Kidney epithelial cell (primary cell): ENCODE results near the gene LCOR. TPM values are rescaled to one million over a fixed set of nuclear protein-coding genes. Genes with fewer than 3 reads are reported as not detected.

Source experiments
- DNase-seq: peaks from one replicate; pipeline ENCODE4 v3.0.0-alpha.2; 2010; ENCODE audit warnings: low read depth
- H3K27me3 ChIP-seq: 2 replicates; pipeline ENCODE4 v1.6.0; 2011; ENCODE audit warnings: low read length; ENCODE audit not compliant: control insufficient read depth, insufficient read depth
- H3K36me3 ChIP-seq: 2 replicates; pipeline ENCODE4 v1.5.1; 2011; ENCODE audit warnings: low read length; ENCODE audit not compliant: control insufficient read depth, insufficient read depth
- H3K4me3 ChIP-seq: 2 replicates; pipeline ENCODE4 v1.5.1; 2011; ENCODE audit warnings: low read depth, mild to moderate bottlenecking, control low read depth, low read length
- total RNA-seq: library from RNA; depleted of rRNA; stranded (reverse); fragments of >200 nt; gene quantifications from 2 replicates; pipeline ENCODE4 v1.2.3, GENCODE V29; 2015
- TF ChIP-seq, protein P1 (sequence below): IDR thresholded peaks from 2 replicates; pipeline ENCODE4 v1.5.1; 2011; ENCODE audit warnings: mild to moderate bottlenecking, moderate library complexity, low read length, control low read depth, inconsistent platforms; ENCODE audit not compliant: insufficient read depth, poor library complexity, severe bottlenecking

LCOR gene
- total RNA-seq, 1 donor from 2014 or later, result 29.8 TPM

DNA sequence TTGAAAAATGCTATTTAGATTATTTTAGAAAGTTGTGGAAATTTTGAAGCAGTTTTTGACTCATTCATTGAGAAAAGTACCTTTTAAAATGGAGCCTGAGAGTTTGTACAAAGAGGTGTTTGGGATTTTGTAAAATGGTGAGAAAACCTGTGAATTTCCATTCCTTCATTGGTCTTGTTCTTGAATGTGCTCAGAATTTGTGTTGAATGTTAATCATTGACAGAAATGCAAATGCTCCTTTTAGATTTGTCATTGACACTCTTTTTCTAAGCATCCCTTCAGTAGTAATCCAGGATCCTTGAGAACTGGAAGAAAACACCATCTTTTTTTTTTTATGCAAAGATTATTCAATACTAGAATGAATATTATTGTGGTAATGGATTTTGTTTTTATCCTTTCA is 74.8 kb downstream of the LCOR start:
- Histone ChIP-seq H3K27me3 (no peaks in the 10 kb centered on the region), H3K4me3 (no peak overlapping the region), H3K36me3 (no peaks in the 10 kb centered on the region)
- no peak for DNase-seq
- TF ChIP-seq, protein P1, sequence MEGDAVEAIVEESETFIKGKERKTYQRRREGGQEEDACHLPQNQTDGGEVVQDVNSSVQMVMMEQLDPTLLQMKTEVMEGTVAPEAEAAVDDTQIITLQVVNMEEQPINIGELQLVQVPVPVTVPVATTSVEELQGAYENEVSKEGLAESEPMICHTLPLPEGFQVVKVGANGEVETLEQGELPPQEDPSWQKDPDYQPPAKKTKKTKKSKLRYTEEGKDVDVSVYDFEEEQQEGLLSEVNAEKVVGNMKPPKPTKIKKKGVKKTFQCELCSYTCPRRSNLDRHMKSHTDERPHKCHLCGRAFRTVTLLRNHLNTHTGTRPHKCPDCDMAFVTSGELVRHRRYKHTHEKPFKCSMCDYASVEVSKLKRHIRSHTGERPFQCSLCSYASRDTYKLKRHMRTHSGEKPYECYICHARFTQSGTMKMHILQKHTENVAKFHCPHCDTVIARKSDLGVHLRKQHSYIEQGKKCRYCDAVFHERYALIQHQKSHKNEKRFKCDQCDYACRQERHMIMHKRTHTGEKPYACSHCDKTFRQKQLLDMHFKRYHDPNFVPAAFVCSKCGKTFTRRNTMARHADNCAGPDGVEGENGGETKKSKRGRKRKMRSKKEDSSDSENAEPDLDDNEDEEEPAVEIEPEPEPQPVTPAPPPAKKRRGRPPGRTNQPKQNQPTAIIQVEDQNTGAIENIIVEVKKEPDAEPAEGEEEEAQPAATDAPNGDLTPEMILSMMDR, result no peak

DNA sequence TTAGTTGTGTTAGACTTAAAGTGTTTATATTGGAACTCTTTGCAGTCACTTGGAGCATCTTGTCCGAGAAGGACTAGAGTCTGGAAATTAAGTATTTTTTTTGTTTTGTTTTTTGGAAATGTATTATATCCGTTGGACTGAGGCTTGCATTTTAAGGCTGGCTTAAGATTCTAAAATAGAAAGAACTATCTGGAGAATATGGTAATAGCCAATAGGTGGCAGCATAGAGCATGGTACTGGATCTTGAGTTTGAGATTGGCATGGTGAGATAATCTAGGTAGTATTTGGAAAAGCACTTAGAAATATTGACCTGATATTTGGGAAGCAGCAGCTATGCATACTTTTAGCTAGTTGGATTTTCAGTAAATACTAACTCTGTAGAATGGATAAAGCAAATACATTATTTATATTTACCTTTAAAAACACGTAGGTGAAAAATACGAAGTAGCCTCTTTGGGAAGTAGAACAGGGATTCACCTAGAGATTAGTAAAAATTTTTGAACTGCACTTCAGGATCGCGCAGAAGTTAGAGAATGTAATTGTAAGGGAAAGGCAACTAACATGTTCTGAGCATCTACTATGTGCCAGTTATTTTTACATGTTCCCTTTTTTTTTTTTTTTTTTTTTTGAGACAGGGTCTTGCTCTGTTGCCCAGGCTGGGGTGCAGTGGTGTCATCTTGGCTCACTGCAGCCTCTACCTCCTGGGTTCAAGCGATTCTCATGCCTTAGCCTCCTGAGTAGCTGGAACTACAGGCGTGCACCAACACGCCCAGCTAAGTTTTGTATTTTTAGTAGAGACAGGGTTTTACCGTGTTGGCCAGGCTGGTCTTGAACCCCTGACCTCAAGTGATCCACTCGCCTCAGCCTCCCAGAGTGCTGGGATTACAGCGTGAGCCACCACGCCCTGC is 78.6 kb downstream of the LCOR start:
- DNase-seq, result no peak

GRCh38 chr10:96912405-96912804 is 80.3 kb downstream of the LCOR start:
- TF ChIP-seq, protein P1, result no peak
- H3K4me3 ChIP-seq, result no peak overlapping the region
- H3K36me3 ChIP-seq, result no peaks in the 10 kb centered on the region
- no peak for DNase-seq
- H3K27me3 ChIP-seq, result no peaks in the 10 kb centered on the region

More for the DNA sequence above, 78.6 kb downstream of the LCOR start:
- H3K4me3 ChIP-seq, result no peak overlapping the region
- TF ChIP-seq, protein P1, result peak; percentile 67
- no peaks in the 10 kb centered on the region for H3K36me3 ChIP-seq
- no peaks in the 10 kb centered on the region for H3K27me3 ChIP-seq

- H3K36me3 ChIP-seq, result no peaks in the 10 kb centered on the region
- H3K4me3 ChIP-seq, result no peak overlapping the region
- TF ChIP-seq, protein P1, result no peak
- no peak for DNase-seq
- no peaks in the 10 kb centered on the region for H3K27me3 ChIP-seq
Measured at GRCh38 chr10:96913906-96914305, 81.8 kb downstream of the LCOR start.

GRCh38 chr10:96917628-96918027 is 85.5 kb downstream of the LCOR start:
- no peaks in the 10 kb centered on the region for H3K36me3 ChIP-seq
- TF ChIP-seq, protein P1, result no peak
- H3K4me3 ChIP-seq, result no peak overlapping the region
- no peak for DNase-seq
- no peaks in the 10 kb centered on the region for H3K27me3 ChIP-seq
